Kidney epithelial cell (primary cell): Measurements from ENCODE around the gene SPATA4. TPM values are rescaled to one million over a fixed set of nuclear protein-coding genes. Genes with fewer than 3 reads are reported as not detected.

Experiments
- DNase-seq: peaks from one replicate; pipeline ENCODE4 v3.0.0-alpha.2; 2010; ENCODE audit warnings: low read depth
- H3K27me3 ChIP-seq: 2 replicates; pipeline ENCODE4 v1.6.0; 2011; ENCODE audit warnings: low read length; ENCODE audit not compliant: control insufficient read depth, insufficient read depth
- H3K36me3 ChIP-seq: 2 replicates; pipeline ENCODE4 v1.5.1; 2011; ENCODE audit warnings: low read length; ENCODE audit not compliant: control insufficient read depth, insufficient read depth
- H3K4me3 ChIP-seq: 2 replicates; pipeline ENCODE4 v1.5.1; 2011; ENCODE audit warnings: low read depth, mild to moderate bottlenecking, control low read depth, low read length
- total RNA-seq: library from RNA; depleted of rRNA; stranded (reverse); fragments of >200 nt; gene quantifications from 2 replicates; pipeline ENCODE4 v1.2.3, GENCODE V29; 2015
- TF ChIP-seq, protein P1 (sequence below): IDR thresholded peaks from 2 replicates; pipeline ENCODE4 v1.5.1; 2011; ENCODE audit warnings: mild to moderate bottlenecking, moderate library complexity, low read length, control low read depth, inconsistent platforms; ENCODE audit not compliant: insufficient read depth, poor library complexity, severe bottlenecking

SPATA4 gene
- total RNA-seq, 1 donor from 2014 or later, result 0.50 TPM

DNA sequence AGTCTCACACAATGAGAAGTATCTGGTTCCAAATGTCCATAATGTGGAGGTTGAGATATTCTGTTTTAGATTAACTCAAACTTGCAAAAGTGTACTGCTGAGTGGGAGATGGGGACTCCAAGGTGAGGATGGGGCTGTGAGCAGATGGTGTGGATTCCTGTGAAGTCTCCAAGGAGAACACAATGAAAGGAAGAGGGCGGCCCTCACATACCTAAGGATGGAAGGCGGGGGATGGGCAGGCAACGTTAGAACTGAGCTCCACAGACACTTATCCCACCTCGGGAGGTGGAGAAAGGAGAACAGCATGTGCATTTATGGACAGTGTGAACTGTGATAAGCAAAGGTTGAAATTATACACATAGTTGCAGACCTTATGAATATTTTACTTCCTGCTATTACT is 9.9 kb upstream of the SPATA4 start:
- Histone ChIP-seq H3K36me3 (no peaks in the 10 kb centered on the region), H3K27me3 (no peaks in the 10 kb centered on the region), H3K4me3 (no peak overlapping the region)
- TF ChIP-seq, protein P1, sequence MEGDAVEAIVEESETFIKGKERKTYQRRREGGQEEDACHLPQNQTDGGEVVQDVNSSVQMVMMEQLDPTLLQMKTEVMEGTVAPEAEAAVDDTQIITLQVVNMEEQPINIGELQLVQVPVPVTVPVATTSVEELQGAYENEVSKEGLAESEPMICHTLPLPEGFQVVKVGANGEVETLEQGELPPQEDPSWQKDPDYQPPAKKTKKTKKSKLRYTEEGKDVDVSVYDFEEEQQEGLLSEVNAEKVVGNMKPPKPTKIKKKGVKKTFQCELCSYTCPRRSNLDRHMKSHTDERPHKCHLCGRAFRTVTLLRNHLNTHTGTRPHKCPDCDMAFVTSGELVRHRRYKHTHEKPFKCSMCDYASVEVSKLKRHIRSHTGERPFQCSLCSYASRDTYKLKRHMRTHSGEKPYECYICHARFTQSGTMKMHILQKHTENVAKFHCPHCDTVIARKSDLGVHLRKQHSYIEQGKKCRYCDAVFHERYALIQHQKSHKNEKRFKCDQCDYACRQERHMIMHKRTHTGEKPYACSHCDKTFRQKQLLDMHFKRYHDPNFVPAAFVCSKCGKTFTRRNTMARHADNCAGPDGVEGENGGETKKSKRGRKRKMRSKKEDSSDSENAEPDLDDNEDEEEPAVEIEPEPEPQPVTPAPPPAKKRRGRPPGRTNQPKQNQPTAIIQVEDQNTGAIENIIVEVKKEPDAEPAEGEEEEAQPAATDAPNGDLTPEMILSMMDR, result no peak
- no peak for DNase-seq

DNA sequence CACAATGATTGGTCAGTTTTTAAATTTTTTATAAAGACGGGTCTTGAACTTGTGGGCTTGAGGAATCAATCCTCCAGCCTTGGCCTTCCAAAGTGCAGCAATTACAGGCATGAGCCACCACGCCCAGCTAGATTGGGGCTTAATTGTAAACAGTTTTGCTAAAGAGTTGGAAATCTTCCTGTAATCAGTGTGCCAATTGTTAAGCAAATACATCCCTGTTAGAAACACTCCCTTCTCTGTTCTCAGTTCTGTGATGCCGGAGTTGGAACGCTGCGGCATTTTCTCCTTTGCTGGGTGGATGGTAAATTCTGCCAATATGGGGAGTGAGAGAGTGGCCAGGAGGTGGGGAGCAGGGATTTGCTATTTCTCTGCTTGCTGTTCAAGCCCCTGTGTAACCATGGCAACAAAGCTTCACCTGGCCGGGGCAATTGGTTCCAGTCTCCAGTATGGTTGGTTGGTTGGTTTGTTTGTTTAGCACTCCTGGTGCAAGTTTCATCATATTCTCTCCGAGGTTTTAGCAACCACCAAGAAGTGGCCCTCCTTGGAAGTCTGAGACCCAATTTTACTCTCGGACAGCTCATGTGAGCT is 3.0 kb upstream of the SPATA4 start:
- Histone ChIP-seq H3K36me3 (no peaks in the 10 kb centered on the region), H3K4me3 (no peak overlapping the region), H3K27me3 (no peaks in the 10 kb centered on the region)
- no peak for DNase-seq
- TF ChIP-seq, protein P1, result no peak

DNA sequence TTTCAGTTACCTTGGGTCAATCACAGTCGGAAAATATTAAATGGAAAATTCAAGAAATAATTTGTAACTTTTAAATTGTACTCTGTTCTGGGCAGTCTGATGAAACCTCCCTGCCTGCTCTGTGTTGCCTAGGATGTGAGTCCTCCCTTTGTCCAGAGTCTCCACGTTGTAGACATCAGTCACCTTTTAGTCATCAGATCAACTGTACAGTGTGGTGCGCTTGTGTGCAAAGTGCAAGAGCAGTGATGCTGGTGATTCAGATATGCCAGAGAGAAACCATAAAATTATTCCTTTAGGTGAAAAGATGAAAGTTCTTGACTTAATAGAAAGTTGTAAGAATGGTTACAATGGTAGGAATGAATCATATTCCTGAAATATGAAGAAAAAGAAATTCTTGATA is 1.4 kb downstream of the SPATA4 start:
- no peaks in the 10 kb centered on the region for H3K27me3 ChIP-seq
- no peak overlapping the region for H3K4me3 ChIP-seq
- no peaks in the 10 kb centered on the region for H3K36me3 ChIP-seq
- TF ChIP-seq, protein P1, result no peak
- DNase-seq, result no peak

DNA sequence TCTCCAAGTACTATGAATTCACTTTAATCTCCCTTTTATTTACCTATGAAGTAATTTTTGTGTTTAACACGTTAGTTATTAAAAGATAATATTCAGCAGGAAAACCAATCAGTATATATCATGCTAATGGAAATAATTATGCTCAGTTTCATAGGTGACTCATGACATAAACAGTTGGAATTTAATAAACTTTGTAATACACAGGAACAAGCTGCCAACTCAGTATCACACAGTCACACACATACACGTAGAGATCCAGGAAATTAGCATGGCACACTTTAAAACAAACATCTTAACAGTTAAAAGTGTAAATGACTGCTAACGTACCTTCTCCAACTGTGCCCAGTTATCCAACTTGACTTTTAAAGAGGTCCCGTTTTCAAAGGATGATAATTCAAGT is 2.3 kb downstream of the SPATA4 start:
- DNase-seq, result no peak
- TF ChIP-seq, protein P1, result no peak
- no peaks in the 10 kb centered on the region for H3K27me3 ChIP-seq
- no peak overlapping the region for H3K4me3 ChIP-seq
- H3K36me3 ChIP-seq, result no peaks in the 10 kb centered on the region

DNA sequence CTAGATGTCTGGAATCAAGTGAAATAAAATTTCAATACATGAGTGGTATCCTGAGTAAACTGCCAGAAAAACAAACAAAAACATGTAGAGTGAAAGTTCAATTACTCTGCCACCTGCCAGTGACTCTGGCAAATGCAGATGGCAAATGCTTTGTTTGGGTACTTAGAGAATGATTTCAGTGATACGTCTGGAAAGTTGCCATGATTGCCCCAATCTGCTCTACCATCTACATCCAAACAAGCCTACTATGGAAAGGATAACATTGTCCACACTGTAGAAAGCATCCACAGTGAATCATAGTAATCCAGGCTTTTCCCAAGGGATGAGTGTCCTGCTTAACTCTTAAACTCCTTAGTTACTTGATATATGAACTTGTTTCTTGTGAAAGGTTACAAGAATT is 3.4 kb downstream of the SPATA4 start:
- Histone ChIP-seq H3K27me3 (no peaks in the 10 kb centered on the region), H3K36me3 (no peaks in the 10 kb centered on the region), H3K4me3 (no peak overlapping the region)
- TF ChIP-seq, protein P1, result no peak
- DNase-seq, result no peak
